Transverse colon (tissue), 4 donors: ENCODE results near the gene FNIP2. TPM values are rescaled to one million over a fixed set of nuclear protein-coding genes. Genes with fewer than 3 reads are reported as not detected.
"Not testable (repeated sequence)": the region's sequence is repeated elsewhere in the genome, so short reads cannot be mapped to it uniquely, and the experiment has no call there.

Experiments used
- DNase-seq: peaks from one replicate; pipeline ENCODE4 v3.0.0-alpha.2; 2019
- H3K27ac ChIP-seq, 4 donors: fragments of 200-600 bp; sonication (generic); 2 replicates each; pipeline ENCODE4 v1.5.1; 2016 to 2018; ENCODE audit warnings: inconsistent platforms in 4 of 4
- H3K27me3 ChIP-seq: fragments of 200-600 bp; sonication (generic); 2 replicates; pipeline ENCODE4 v1.5.1; 2017; ENCODE audit warnings: inconsistent platforms
- H3K36me3 ChIP-seq, 4 donors: fragments of 200-600 bp; sonication (generic); 2 replicates each; pipeline ENCODE4 v1.5.1; 2017 to 2019; ENCODE audit warnings: inconsistent platforms in 4 of 4
- H3K4me1 ChIP-seq, 4 donors: fragments of 200-600 bp; sonication (generic); 2 replicates each; pipeline ENCODE4 v1.5.1; 2017 to 2020; ENCODE audit warnings: inconsistent platforms in 4 of 4
- H3K4me3 ChIP-seq, 4 donors: fragments of 200-600 bp; sonication (generic); 1 replicate in 1 of 4; 2 replicates in 3 of 4; pipeline versions ENCODE4 v1.5.1 to v1.6.1; 2017 to 2019; ENCODE audit warnings: inconsistent platforms in 4 of 4
- H3K9me3 ChIP-seq, 2 donors: fragments of 200-600 bp; sonication (generic); 2 replicates each; pipeline ENCODE4 v1.5.1; 2017 to 2019; ENCODE audit warnings: inconsistent platforms in 2 of 2
- EP300 ChIP-seq: sonication (generic); formaldehyde crosslinking; IDR thresholded peaks from one replicate; pipeline ENCODE4 v1.6.1; 2017; ENCODE audit warnings: antibody characterized with exemption, low read depth
- POLR2A ChIP-seq: fragments of 450-650 bp; IDR thresholded peaks from one replicate; pipeline ENCODE4 v1.6.1; 2016; ENCODE audit warnings: antibody characterized with exemption, mild to moderate bottlenecking, moderate library complexity
- POLR2AphosphoS5 ChIP-seq, 3 donors: sonication (generic); formaldehyde crosslinking; IDR thresholded peaks; one replicate each; pipeline ENCODE4 v1.6.1; 2016; ENCODE audit warnings: antibody characterized with exemption in 3 of 3
- WGBS, 2 donors: methylation state at CpG; one replicate each; pipeline ENCODE4 v1.1.5; 2018; ENCODE audit warnings: low coverage in 1 of 2; 5-methylcytosine and 5-hydroxymethylcytosine counted together
- in situ Hi-C, 4 donors: fragments of 200-750 bp; cut with MboI; loops; one replicate each; pipeline versions ENCODE4 v1.15.0 to v1.15.1; 2017; ENCODE audit warnings: low sequenced_read_pairs in 3 of 4, low pct_ligation_motif_present in 1 of 4, low pct_unique_long_range_greater_than_20kb in 1 of 4
- intact Hi-C: fragments of 100-400 bp; cut with DNase I; formaldehyde crosslinking; loops from one replicate; pipeline ENCODE4 v1.15.1; 2023; ENCODE audit warnings: low total_unique reads
- total RNA-seq, 4 donors: library from RNA; depleted of rRNA; stranded (reverse); fragments of >200 nt; gene quantifications; one replicate each; pipeline ENCODE4 v1.1.0, GENCODE V29; 2016
- TF ChIP-seq, protein P1 (sequence below), 5 experiments: fragments of 200-600 bp in 3 of 5; fragments of 450-650 bp in 2 of 5; sonication (generic) in 3 of 5; IDR thresholded peaks; 1 replicate in 2 of 5; 2 replicates in 3 of 5; pipeline ENCODE4 v1.5.1; 2016 to 2017; ENCODE audit warnings: antibody characterized with exemption in 5 of 5, inconsistent platforms in 3 of 5, mild to moderate bottlenecking in 2 of 5, moderate library complexity in 1 of 5

The FNIP2 gene
- total RNA-seq, 4 donors from 2014 or later: 47.2 to 105 (median 64.0) TPM

DNA sequence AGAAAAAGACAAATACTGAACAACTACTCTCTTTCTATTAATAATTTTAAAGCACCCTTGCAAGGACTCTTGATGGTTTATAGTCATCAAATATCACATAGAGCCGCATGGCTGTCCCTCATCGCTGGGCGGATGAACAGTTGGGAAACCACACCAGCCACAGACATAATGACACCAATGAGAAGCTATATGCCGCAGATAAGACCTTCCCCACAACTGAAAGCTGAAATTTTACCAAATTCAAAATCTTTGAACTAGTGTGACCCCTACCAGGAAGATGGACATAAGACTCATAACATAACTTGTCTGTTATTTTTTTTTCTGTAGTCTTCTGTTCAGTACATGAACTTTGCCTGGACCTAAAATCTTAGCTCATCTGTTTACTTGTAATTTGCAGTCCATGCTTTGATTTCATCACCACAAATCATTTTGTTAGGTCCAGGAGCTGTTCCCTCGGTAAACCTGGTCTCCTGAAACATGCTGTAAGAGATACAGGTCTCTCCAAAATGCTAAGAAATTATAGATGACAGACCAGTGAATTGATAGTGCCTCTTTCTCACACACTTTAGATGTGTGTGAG lies 176.8 kb downstream of the FNIP2 start:
- no peaks in the 10 kb centered on the region for H3K9me3 ChIP-seq
- H3K27ac ChIP-seq: no peak overlapping the region
- DNase-seq: no peak
- H3K36me3 ChIP-seq: no peaks in the 10 kb centered on the region
- no peak overlapping the region for H3K4me3 ChIP-seq
- H3K4me1 ChIP-seq: no peaks in the 10 kb centered on the region
- intact Hi-C loops: no loop called here
- TF ChIP-seq EP300 (no peak), POLR2A (no peak), POLR2AphosphoS5 (IDR thresholded peaks at IDR 0.05) (no peak)
- TF ChIP-seq, protein P1, sequence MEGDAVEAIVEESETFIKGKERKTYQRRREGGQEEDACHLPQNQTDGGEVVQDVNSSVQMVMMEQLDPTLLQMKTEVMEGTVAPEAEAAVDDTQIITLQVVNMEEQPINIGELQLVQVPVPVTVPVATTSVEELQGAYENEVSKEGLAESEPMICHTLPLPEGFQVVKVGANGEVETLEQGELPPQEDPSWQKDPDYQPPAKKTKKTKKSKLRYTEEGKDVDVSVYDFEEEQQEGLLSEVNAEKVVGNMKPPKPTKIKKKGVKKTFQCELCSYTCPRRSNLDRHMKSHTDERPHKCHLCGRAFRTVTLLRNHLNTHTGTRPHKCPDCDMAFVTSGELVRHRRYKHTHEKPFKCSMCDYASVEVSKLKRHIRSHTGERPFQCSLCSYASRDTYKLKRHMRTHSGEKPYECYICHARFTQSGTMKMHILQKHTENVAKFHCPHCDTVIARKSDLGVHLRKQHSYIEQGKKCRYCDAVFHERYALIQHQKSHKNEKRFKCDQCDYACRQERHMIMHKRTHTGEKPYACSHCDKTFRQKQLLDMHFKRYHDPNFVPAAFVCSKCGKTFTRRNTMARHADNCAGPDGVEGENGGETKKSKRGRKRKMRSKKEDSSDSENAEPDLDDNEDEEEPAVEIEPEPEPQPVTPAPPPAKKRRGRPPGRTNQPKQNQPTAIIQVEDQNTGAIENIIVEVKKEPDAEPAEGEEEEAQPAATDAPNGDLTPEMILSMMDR (IDR thresholded peaks at IDR 0.05): no peak
- in situ Hi-C loops: no loop called here
- 73 to 79% methylated on average over 3 to 5 of the region's 5 CpGs for WGBS, 2 donors
- H3K27me3 ChIP-seq: no peaks in the 10 kb centered on the region

DNA sequence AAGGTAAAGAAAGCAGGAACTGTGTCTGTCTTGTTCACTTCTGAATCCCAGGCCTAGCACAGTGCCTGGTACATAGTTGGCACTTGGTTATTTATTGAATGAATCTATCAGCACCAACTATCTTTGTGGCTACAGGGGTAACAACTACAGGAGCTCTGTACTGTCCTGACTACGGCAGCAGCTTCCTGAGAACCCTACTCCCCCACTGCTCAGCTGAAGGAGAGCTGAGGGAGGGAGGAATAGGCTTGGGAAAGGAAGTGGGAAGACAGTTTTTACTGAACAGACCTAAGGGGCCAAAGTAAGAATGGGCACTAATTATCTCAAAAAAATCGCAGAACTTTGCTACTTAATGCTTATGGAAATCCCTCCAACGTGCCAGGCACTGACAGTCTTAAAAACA lies 178.0 kb downstream of the FNIP2 start:
- H3K4me3 ChIP-seq: no peak overlapping the region
- H3K36me3 ChIP-seq: no peaks in the 10 kb centered on the region
- no peak for DNase-seq
- no peaks in the 10 kb centered on the region for H3K27me3 ChIP-seq
- no peak overlapping the region for H3K27ac ChIP-seq
- in situ Hi-C loops (no loop called here), intact Hi-C loops (no loop called here)
- TF ChIP-seq POLR2A (no peak), EP300 (no peak), POLR2AphosphoS5 (IDR thresholded peaks at IDR 0.05) (no peak)
- TF ChIP-seq, protein P1 (IDR thresholded peaks at IDR 0.05): no peak
- H3K4me1 ChIP-seq: no peaks in the 10 kb centered on the region
- WGBS, 2 donors: 67 to 78% methylated on average over 3 of the region's 3 CpGs
- peaks cover 0 to 4% of the 10 kb centered on the region in 2 donors for H3K9me3 ChIP-seq

DNA sequence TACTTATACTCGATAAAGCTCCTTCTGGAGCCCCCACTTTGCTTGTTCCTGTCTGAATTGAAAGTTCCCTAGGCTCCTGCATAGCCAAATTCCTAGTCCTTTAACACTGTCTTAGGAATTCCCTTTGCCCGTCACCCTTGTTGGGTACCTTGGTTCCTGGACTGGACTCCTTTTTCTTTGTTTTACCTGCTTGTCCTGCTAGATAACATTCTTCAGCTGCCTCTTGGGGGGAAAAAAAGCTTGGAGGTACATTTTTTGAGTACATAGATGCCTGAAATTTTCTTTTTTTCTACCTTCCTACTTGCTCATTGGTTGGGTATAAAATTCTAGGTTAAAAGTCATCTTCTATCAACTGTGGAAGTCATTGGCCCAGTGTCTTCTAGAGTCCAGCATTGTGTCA lies 179.2 kb downstream of the FNIP2 start:
- no peak overlapping the region for H3K27ac ChIP-seq
- 94 to 95% methylated on average over 2 of the region's 2 CpGs for WGBS, 2 donors
- no peak overlapping the region for H3K4me3 ChIP-seq
- H3K36me3 ChIP-seq: no peaks in the 10 kb centered on the region
- TF ChIP-seq POLR2A (no peak), EP300 (no peak), POLR2AphosphoS5 (IDR thresholded peaks at IDR 0.05) (no peak)
- TF ChIP-seq, protein P1 (IDR thresholded peaks at IDR 0.05): no peak
- in situ Hi-C loops (no loop called here), intact Hi-C loops (no loop called here)
- H3K4me1 ChIP-seq: peaks cover 0 to 1% (median 0%) of the 10 kb centered on the region in 4 donors
- DNase-seq: no peak
- no peaks in the 10 kb centered on the region for H3K27me3 ChIP-seq
- H3K9me3 ChIP-seq: peaks cover 10 to 15% of the 10 kb centered on the region in 2 donors

DNA sequence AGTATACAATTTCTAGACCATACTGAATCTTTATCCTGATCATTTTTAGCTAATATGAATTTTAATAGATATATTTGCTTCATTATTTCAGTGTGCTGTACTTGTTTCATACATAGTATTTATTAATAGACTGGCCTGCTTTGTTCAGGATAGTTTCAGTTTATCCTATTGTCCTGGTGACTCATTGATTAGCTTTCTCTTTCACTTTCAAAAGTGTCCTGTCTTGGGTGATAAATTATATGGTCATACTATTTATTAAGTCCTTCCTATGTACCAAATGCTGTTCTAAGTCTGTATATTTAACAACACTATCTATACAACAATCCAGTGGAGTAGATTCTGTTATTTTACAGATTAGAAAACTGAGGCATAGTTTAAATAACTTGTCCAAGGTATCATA lies 180.3 kb downstream of the FNIP2 start:
- H3K27ac ChIP-seq: no peak overlapping the region
- TF ChIP-seq POLR2A: no peak
- intact Hi-C loops: no loop called here
- no peak for DNase-seq
- no peak overlapping the region for H3K4me3 ChIP-seq
- in situ Hi-C loops: no loop called here
- no peaks in the 10 kb centered on the region for H3K36me3 ChIP-seq
- peaks cover 10 to 15% of the 10 kb centered on the region in 2 donors for H3K9me3 ChIP-seq
- peaks cover 0 to 7% (median 3%) of the 10 kb centered on the region in 4 donors for H3K4me1 ChIP-seq
- H3K27me3 ChIP-seq: no peaks in the 10 kb centered on the region

DNA sequence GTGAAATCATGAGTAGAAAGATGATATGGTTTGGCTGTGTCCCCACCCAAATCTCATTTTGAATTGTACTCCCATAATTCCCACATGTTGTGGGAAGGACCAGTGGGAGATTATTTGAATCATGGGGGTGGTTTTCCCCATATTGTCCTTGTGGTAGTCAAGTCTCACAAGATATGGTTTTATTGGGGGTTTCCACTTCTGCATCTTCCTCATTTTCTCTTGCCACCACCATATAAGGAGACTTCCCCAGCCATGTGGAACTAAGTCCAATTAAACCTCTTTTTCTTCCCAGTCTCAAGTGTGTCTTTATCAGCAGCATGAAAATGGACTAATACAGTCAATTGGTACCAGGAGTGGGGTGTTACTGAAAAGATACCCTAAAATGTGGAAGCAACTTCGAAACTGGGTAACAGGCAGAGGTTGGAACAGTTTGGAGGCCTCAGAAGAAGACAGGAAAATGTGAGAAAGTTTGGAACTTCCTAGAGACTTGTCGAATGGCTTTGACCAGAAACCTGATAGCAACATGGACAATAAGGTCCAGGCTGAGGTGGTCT lies 183.5 kb downstream of the FNIP2 start:
- intact Hi-C loops, in situ Hi-C loops: not testable (repeated sequence)
- 87 to 94% methylated on average over 2 of the region's 2 CpGs for WGBS, 2 donors

DNA sequence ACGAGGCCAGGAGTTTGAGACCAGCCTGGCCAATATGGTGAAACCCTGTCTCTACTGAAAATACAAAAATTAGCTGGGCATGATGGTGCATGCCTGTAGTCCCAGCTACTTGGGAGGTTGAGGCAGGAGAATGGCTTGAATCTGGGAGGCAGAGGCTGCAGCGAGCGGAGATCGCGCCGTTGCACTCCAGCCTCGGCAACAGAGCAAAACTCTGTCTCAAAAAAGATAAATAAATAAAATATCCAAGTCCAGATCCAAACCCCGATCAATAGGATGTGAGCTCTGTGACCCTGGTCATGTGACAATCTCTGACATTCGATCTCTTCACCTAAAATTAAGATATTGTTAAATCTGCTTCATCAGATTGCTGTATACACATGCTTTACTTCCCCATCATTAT lies 187.5 kb downstream of the FNIP2 start:
- H3K36me3 ChIP-seq, DNase-seq, H3K4me3 ChIP-seq, in situ Hi-C loops, H3K27ac ChIP-seq, intact Hi-C loops, H3K27me3 ChIP-seq: not testable (repeated sequence)
- Histone ChIP-seq H3K9me3 (peaks cover 10 to 15% of the 10 kb centered on the region in 2 donors), H3K4me1 (peaks cover 0 to 14% (median 5%) of the 10 kb centered on the region in 4 donors)
- 91 to 100% methylated on average over 2 to 9 of the region's 9 CpGs for WGBS, 2 donors

More for the DNA sequence above, 183.5 kb downstream of the FNIP2 start:
- not testable (repeated sequence) for H3K27me3 ChIP-seq, H3K27ac ChIP-seq, H3K36me3 ChIP-seq, H3K4me3 ChIP-seq, DNase-seq
- Histone ChIP-seq H3K9me3 (peaks cover 10 to 15% of the 10 kb centered on the region in 2 donors), H3K4me1 (peaks cover 0 to 14% (median 5%) of the 10 kb centered on the region in 4 donors)

DNA sequence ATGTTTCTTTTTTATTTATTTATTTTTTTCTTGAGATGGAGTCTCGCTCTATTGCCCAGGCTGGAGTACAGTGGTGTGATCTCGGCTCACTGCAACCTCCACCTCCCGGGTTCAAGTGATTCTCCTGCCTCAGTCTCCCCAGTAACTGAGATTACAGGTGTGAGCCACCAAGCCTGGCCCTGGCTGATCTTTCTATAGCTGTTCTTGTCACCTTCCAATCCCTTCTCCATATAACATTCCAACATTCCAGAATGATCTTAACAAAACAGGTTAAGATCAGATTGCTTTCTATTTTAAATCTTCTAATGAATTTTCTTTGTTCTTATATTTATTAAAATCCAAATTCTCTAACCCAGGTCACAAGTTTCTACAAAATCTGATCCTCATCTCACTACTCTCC lies 188.1 kb downstream of the FNIP2 start:
- H3K27me3 ChIP-seq, H3K4me3 ChIP-seq, intact Hi-C loops, in situ Hi-C loops, H3K27ac ChIP-seq, DNase-seq, H3K36me3 ChIP-seq: not testable (repeated sequence)
- 77 to 88% methylated on average over 3 of the region's 3 CpGs for WGBS, 2 donors
- Histone ChIP-seq H3K9me3 (peaks cover 10% of the 10 kb centered on the region in 2 donors), H3K4me1 (peaks cover 0 to 14% (median 5%) of the 10 kb centered on the region in 4 donors)
